ENCODE results near the gene HBEGF. TPM values are rescaled to one million over a fixed set of nuclear protein-coding genes. Genes with fewer than 3 reads are reported as not detected.

The HBEGF gene
- total RNA-seq, 4 donors from 2014 or later: 8.1 to 48.4 (median 22.2) TPM

DNA sequence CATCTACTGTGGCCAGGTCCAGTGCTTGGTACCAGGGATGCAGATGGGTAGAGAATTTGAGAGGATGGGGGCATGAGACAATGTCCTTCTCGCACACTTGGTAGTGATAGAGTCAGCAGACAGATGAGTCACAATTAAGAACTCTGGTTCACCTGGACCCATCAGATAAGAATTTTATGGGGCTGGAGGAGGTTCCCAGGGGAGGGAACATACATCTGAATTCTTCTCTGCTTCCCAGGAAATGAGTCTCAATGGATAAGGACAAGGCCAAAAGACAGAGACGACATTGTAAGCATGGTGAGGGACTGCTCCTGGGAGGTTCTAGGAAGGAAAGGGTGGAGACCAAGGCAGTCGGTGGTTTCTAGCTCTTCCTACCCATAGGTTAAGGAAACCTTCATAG, 18.9 kb upstream of the HBEGF start:
- TF ChIP-seq, protein P1, sequence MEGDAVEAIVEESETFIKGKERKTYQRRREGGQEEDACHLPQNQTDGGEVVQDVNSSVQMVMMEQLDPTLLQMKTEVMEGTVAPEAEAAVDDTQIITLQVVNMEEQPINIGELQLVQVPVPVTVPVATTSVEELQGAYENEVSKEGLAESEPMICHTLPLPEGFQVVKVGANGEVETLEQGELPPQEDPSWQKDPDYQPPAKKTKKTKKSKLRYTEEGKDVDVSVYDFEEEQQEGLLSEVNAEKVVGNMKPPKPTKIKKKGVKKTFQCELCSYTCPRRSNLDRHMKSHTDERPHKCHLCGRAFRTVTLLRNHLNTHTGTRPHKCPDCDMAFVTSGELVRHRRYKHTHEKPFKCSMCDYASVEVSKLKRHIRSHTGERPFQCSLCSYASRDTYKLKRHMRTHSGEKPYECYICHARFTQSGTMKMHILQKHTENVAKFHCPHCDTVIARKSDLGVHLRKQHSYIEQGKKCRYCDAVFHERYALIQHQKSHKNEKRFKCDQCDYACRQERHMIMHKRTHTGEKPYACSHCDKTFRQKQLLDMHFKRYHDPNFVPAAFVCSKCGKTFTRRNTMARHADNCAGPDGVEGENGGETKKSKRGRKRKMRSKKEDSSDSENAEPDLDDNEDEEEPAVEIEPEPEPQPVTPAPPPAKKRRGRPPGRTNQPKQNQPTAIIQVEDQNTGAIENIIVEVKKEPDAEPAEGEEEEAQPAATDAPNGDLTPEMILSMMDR (IDR thresholded peaks at IDR 0.05; ENCODE audit: low read depth): no peak

DNA sequence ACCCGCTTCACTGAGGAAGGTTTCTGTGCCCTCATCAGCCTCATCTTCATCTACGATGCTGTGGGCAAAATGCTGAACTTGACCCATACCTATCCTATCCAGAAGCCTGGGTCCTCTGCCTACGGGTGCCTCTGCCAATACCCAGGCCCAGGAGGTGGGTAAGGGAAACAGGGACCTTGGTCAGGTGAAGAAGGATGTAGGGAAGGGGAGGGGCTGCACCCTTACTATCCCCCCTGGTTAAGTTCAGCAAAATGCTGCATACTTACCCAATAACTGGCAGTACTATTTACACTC, 18.0 kb upstream of the HBEGF start:
- TF ChIP-seq, protein P1 (IDR thresholded peaks at IDR 0.05; ENCODE audit: low read depth): no peak

DNA sequence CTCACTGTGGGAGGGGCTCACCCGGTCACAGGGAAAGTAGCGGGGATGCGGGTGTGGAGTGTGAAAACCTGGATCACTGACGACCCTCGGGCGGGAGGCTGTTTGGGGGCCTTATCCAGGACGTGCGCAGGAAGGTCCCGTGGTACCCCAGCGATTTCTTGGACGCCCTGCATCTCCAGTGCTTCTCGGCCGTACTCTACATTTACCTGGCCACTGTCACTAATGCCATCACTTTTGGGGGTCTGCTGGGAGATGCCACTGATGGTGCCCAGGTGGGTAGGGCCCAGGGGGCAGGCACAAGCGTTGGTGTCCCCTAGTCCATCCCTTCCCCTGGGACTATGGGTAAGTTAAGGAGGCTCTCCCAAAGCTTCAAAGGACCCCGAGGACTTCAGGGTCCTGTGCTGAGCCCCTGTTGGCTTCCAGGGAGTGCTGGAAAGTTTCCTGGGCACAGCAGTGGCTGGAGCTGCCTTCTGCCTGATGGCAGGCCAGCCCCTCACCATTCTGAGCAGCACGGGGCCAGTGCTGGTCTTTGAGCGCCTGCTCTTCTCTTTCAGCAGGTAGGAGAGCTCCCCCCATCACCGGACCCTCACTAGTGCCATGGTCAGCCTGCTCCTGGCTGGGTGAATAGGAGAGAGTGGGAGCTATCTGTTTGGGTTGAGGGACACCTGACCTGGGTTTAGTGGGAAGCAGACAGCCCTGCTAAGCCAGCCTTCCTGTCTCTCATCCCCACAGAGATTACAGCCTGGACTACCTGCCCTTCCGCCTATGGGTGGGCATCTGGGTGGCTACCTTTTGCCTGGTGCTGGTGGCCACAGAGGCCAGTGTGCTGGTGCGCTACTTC, 17.4 kb upstream of the HBEGF start:
- TF ChIP-seq, protein P1 (IDR thresholded peaks at IDR 0.05; ENCODE audit: low read depth): no peak

DNA sequence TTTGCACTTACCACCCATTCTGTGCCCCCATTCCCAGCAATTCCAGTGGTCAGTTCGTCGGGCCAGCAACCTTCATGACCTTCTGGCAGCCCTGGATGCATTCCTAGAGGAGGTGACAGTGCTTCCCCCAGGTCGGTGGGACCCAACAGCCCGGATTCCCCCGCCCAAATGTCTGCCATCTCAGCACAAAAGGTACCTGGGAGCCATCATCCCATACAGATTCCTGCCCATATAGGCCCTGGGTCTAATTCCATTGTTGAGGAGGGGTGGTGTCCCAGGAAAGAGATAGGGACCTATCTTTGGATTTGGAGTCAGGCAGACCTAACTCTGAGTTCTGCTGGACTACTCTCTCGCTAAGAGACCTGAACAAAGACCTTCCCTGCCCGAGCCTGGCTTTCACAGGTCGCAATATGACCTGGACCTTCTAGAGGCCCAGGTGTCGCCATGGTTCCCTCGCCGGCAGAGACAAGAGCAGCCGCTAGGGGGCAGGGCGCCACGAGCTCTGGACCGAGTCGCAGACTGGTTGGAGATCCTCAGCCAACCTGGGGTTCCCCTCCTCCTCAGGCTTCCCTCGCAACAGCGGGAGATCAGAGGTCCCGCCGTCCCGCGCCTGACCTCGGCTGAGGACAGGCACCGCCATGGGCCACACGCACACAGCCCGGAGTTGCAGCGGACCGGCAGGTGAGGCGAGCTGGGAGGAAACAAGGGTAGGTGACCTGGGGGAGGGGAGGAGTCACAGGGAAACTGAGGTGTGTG, 16.6 kb upstream of the HBEGF start:
- TF ChIP-seq, protein P1 (IDR thresholded peaks at IDR 0.05; ENCODE audit: low read depth): no peak

DNA sequence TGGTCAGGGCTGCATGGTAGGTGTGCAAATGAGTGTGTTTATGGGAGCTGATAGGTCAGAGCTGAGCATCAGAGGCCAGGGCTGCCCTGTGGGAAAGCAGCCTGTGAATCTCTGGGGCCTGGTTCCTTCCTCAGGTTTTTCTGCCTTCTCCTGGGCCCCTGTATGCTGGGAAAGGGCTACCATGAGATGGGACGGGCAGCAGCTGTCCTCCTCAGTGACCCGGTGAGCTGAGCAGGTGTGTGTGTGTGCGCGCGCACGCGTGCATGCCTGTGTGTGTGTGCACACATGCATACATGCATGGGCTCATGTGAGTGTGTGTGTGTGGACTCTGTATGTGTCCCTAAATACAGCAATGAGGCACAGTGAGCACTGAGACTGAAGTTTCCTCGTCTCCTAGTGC, 15.9 kb upstream of the HBEGF start:
- TF ChIP-seq, protein P1 (IDR thresholded peaks at IDR 0.05; ENCODE audit: low read depth): no peak

DNA sequence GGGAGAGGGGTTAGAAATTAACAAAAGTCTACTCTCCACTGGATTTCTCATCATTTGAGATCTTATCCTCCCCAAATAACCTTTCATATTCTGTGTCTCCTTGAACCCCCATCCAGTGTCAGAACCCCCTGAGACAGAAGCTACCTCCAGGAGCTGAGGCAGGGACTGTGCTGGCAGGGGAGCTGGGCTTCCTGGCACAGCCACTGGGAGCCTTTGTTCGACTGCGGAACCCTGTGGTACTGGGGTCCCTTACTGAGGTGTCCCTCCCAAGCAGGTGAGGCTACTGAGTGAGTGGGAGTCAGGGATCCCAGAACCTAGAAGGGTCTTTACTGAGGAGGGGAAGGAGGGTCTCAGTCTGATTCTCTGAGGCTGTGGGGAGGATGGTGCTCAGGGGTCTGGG, 15.5 kb upstream of the HBEGF start:
- TF ChIP-seq, protein P1 (IDR thresholded peaks at IDR 0.05; ENCODE audit: low read depth): no peak

DNA sequence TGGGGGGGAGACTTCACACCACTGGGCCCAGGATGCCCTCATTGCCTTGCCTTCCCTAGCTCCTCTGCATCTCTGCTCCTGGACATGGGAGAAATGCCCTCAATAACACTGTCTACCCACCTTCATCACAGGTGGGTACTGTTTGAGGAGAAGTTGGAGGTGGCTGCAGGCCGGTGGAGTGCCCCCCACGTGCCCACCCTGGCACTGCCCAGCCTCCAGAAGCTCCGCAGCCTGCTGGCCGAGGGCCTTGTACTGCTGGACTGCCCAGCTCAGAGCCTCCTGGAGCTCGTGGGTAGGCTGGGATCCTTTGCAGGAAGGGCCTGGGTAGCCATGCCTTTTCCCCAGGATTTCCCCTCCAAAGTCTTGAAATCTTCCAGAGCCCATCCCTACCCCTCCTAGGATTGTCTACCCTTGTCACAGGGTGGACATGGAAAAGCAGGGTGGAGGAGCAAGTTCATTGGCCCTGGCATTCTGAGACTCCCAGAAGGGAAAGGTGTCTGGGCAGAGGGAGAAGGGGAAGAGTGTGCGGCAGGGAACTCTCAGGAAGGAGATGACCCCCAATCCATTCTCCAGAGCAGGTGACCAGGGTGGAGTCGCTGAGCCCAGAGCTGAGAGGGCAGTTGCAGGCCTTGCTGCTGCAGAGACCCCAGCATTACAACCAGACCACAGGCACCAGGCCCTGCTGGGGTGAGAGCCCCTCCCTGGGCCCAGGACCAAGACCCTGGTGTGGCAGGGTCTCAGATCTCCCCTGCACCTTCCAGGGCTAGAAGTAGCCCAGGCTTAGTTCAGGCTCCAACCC, 14.5 kb upstream of the HBEGF start:
- TF ChIP-seq, protein P1 (IDR thresholded peaks at IDR 0.05; ENCODE audit: low read depth): no peak

All from subcutaneous adipose tissue (tissue), 4 donors.